ENCODE data around the gene RAP2A.
A peak's percentile ranks its signal among the peaks of the same experiment; 100 is the strongest.

RAP2A gene

GRCh38 chr13:97422118-97423054, 11.6 kb upstream of the RAP2A start:
- DNase-seq (ENCODE audit: low spot score), result no peak

GRCh38 chr13:97423300-97424045, 10.5 kb upstream of the RAP2A start:
- no peak for DNase-seq (ENCODE audit: low spot score)

DNA sequence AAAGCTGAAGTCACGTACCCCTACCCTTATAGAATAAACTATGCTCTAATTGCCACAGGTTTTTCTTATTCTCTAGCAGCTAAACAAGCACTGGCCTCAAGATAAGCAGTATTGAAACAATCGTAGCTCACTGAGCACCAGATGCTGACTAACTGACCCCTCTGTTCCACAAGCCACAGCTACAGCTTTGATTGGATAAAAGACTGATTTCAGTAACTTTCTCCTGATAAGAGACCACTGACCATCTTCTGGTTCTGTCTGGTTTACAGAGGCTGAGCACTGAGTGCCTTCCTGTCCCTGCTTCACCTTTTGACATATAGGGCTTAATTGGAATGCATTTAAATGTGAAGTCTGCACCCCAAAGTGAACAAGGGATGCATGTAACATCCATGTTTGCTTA, 8.4 kb upstream of the RAP2A start:
- DNase-seq (ENCODE audit: low spot score), result no peak

GRCh38 chr13:97426695-97427094, 7.3 kb upstream of the RAP2A start:
- DNase-seq (ENCODE audit: low spot score), result no peak

GRCh38 chr13:97429681-97430081, 4.3 kb upstream of the RAP2A start:
- DNase-seq (ENCODE audit: low spot score), result no peak

- DNase-seq (ENCODE audit: low spot score), result no peak
Measured at GRCh38 chr13:97430296-97430695, 3.7 kb upstream of the RAP2A start.

- DNase-seq (ENCODE audit: low spot score), result no peak
Measured at GRCh38 chr13:97431171-97431764, 2.7 kb upstream of the RAP2A start.

- no peak for DNase-seq (ENCODE audit: low spot score)
Measured at GRCh38 chr13:97432232-97432916, 1.6 kb upstream of the RAP2A start.

DNA sequence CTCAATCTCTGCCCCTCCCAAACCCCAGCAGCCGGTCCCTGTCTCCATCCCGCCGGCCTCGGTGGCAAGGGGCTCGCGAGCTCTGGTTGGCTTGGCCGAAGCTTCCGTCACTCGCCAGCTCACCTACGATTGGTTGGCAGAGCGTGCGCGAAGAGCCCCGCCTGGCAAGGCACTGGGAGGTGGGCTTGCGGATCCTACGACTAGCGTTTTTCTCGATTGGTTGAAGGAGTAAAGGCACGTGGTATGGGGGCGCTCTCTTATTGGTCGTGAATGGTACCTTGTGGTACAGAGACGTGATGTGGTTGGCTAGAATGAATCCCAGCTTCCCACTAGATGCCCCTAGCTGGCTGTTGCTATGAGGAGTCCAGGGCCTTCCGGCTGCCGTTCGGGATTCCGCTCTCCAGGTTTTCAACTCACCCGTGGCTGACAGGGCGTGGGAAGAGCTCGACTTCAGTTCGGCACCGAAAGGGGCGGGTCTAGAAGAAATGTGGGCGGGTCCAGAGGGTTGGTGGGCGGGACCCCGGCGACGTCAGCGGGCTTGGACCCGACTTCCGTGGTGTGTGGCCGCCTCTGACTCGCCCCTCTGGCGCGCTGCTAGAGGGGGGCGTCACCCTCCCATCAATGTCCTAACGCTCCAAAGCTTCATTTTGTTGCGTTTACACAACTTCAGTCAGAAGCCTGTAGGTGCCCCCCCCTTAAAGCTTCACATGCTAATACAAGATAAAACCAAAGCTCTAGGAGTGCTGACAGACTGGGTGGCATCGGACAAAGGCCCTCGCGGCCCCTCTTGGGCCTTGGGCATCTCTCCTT, 847 bp upstream of the RAP2A start:
- peak; percentile 98 for DNase-seq (ENCODE audit: low spot score)

DNA sequence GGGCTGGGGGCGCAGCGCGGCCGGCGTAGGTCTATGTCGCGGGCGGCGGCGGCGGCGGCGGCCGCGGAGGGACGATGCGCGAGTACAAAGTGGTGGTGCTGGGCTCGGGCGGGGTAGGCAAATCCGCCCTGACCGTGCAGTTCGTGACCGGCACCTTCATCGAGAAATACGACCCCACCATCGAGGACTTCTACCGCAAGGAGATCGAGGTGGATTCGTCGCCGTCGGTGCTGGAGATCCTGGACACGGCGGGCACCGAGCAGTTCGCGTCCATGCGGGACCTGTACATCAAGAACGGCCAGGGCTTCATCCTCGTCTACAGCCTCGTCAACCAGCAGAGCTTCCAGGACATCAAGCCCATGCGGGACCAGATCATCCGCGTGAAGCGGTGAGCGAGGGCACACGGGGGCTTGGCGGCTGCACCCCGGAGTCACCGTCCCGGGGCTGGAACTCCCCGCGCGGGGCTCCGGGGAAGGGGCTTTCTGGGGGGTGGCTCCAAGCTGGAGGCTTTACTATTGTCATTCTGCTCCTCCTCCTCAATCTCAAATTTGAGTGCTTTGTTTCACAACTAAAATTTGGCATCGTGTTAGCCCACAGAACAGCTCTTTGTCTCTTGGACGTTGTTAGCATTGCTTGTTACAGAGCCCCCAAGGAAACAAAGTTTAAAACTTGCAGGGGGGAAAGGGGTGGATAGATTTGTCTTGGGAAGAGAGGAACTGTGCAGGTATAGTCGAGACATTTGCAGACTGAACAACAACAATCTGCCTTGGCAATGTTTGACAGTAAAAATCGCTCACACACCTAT, 630 bp downstream of the RAP2A start:
- DNase-seq (ENCODE audit: low spot score), result peak; percentile 11

DNA sequence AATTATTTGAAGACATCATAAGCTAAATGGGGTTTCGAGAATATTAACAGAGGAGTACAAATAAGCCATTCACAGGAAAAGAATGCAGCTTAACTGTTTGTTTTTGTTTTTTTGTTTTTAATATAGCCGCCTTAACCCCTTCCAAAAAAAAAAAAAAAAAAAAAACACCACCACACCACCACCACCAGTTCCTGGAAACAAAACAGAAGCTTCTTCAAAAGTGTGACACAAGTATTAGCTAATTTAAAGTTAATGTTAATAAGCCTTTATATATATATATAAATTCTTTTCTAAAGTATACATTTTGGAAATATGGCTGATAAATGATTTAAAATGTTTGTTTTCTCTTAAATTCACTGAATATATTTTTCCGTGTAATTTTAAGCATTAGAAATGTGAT, 1.4 kb downstream of the RAP2A start:
- no peak for DNase-seq (ENCODE audit: low spot score)

GRCh38 chr13:97435794-97436193, 1.8 kb downstream of the RAP2A start:
- no peak for DNase-seq (ENCODE audit: low spot score)

- no peak for DNase-seq (ENCODE audit: low spot score)
Measured at GRCh38 chr13:97436845-97437244, 2.9 kb downstream of the RAP2A start.

DNA sequence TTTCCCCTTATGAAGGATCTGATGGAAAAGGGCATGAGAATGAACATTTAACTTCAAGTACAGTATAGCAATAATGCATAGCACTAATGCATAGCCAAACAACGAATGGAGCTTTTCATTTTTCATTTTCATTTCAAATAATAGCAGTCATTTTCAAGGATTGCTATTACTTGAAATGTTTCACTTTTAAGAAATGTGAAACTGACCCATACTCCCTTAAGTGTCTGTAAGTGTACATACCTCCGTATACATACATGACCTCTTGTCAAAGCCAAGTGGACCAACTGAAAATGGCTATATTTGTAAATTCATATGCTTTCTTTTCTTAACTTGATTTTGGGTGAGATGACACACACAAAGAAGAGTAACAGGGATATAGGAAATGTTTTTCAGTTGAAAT, 3.8 kb downstream of the RAP2A start:
- DNase-seq (ENCODE audit: low spot score), result no peak

- no peak for DNase-seq (ENCODE audit: low spot score)
Measured at GRCh38 chr13:97438856-97439595, 5.1 kb downstream of the RAP2A start.

DNA sequence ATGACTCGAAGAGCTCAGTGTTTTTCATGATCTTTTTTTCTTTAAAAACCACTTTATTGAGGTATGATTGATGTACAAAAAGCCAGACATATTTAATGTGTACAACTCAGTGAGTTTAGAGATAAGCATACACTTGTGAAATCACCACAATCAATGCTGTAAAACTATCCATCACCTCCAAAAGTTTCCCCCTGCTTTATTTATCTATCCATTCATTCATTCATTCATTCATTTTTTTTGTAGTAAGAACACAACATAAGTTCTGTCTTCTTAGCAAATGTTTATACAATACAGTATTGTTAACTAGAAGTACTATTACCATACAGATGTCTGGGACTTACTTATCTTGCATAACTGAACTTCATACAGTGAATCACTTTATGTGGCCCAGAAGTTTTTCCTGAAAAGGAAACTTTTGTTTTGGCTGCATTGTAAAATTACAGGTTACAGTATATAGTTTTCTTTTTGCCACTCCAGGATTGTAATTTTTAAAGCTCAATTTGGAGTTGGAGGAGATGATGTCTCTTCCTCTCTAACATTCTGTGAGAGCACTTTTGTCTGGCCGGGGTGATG, 6.7 kb downstream of the RAP2A start:
- DNase-seq (ENCODE audit: low spot score), result no peak

GRCh38 chr13:97441368-97441767, 7.4 kb downstream of the RAP2A start:
- no peak for DNase-seq (ENCODE audit: low spot score)

GRCh38 chr13:97445522-97446187, 11.7 kb downstream of the RAP2A start:
- DNase-seq (ENCODE audit: low spot score), result no peak

DNA sequence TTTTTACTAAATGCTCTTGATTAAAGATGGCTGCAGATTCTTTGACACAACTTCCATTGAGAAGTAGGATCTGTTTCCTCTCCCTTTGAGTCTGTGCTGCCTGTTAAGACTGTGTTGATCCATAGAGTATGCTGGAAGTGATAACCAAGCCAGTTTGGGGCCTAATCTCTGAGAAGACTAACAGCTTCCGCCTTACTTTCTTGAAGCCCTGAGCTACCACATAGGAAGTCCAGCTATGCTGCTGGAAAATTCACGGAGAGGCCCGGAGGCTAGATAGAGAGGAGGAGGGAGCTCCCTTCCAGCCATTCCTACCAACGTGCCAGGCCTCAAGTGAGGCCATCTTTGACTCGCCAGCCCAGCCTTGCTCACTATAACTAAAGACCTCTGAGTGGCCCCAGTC, 12.5 kb downstream of the RAP2A start:
- no peak for DNase-seq (ENCODE audit: low spot score)

Measured in CD4-positive, alpha-beta T cell treated with Interleukin-6 at 100 ng/mL for 8 hours (primary cell).